ENCODE data around the gene SCAPER.

DNA sequence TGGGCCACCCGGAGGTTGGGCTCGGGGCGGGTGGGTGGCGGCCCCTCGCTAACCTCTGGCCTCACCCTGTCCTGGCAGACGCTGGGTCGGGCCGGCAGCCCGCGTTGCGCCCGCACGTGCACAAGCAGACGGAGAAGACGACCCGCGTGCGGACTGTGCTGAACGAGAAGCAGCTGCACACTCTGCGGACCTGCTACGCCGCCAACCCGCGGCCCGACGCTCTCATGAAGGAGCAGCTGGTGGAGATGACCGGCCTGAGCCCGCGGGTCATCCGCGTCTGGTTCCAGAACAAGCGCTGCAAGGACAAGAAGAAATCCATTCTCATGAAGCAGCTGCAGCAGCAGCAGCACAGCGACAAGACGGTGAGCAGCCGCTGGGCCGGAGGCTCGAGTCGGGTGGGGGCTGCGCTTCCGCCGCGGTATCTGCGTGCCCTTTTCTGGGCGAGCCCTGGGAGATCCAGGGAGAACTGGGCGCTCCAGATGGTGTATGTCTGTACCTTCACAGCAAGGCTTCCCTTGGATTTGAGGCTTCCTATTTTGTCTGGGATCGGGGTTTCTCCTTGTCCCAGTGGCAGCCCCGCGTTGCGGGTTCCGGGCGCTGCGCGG, 564.8 kb downstream of the SCAPER start:
- TF ChIP-seq SIN3A (IDR thresholded peaks at IDR 0.05; ENCODE audit: borderline replicate concordance, insufficient read depth, low read length) (no peak), POLR2AphosphoS5 (IDR thresholded peaks at IDR 0.05; ENCODE audit: low read depth, low read length) (no peak), TAF1 (IDR thresholded peaks at IDR 0.05; ENCODE audit: borderline replicate concordance, insufficient read depth, low read length) (no peak)
- TF ChIP-seq, protein P1, sequence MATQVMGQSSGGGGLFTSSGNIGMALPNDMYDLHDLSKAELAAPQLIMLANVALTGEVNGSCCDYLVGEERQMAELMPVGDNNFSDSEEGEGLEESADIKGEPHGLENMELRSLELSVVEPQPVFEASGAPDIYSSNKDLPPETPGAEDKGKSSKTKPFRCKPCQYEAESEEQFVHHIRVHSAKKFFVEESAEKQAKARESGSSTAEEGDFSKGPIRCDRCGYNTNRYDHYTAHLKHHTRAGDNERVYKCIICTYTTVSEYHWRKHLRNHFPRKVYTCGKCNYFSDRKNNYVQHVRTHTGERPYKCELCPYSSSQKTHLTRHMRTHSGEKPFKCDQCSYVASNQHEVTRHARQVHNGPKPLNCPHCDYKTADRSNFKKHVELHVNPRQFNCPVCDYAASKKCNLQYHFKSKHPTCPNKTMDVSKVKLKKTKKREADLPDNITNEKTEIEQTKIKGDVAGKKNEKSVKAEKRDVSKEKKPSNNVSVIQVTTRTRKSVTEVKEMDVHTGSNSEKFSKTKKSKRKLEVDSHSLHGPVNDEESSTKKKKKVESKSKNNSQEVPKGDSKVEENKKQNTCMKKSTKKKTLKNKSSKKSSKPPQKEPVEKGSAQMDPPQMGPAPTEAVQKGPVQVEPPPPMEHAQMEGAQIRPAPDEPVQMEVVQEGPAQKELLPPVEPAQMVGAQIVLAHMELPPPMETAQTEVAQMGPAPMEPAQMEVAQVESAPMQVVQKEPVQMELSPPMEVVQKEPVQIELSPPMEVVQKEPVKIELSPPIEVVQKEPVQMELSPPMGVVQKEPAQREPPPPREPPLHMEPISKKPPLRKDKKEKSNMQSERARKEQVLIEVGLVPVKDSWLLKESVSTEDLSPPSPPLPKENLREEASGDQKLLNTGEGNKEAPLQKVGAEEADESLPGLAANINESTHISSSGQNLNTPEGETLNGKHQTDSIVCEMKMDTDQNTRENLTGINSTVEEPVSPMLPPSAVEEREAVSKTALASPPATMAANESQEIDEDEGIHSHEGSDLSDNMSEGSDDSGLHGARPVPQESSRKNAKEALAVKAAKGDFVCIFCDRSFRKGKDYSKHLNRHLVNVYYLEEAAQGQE (IDR thresholded peaks at IDR 0.05; ENCODE audit: insufficient read depth in 1 of 2, low read depth in 2 of 2, low read length in 2 of 2): no peak

All from PFSK-1 (cell line).